VCaP (cell line): ENCODE results near the gene ARAP1.

Source experiments
- H3K27ac ChIP-seq: fragments of 450-650 bp; 2 replicates; pipeline ENCODE4 v1.5.1; 2017
- TF ChIP-seq, protein P1 (sequence below): fragments of 450-650 bp; conservative IDR thresholded peaks from 2 replicates; pipeline ENCODE4 v1.5.1; 2017; ENCODE audit warnings: mild to moderate bottlenecking, moderate library complexity

Gene ARAP1

DNA sequence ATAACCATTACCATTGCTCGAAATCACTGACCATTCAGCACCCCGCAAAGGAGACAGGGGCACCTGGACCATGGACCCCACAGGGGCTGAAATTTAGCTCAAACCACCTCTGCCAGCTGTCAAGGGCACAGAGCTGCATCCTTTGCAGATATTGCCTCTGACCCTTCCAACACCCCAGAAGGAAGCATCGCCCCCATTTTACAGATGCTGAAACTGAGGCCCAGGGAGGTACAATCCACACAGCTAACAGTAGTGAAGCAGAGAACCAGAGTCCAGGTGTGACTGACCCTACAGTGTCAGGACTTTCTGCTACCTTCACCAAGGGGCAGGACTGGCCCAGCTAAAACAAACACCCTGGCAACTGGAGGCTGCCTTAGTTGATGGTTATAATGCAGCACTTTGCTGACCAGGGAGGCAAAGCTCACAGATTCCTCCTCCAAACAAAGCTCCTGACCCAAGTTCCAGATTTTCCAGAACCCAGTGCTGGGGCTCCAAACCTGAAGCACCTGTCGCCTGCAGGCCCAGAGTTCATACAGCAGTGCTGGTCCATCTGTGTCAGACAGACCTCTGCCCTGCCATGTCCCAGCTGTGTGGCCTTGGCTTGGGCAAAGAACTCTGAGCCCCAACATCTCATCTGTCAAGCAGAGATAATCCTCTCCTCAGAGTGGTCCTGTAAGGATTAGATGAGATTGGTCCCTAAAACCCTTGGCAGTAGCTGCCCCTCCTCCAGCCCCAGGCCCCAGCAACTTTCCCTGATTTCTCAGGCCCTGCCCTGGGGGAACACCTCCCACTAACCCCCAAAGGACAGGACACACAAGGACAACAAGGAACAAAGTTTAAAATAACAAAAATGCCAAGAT lies 15.2 kb upstream of the ARAP1 start:
- TF ChIP-seq, protein P1, sequence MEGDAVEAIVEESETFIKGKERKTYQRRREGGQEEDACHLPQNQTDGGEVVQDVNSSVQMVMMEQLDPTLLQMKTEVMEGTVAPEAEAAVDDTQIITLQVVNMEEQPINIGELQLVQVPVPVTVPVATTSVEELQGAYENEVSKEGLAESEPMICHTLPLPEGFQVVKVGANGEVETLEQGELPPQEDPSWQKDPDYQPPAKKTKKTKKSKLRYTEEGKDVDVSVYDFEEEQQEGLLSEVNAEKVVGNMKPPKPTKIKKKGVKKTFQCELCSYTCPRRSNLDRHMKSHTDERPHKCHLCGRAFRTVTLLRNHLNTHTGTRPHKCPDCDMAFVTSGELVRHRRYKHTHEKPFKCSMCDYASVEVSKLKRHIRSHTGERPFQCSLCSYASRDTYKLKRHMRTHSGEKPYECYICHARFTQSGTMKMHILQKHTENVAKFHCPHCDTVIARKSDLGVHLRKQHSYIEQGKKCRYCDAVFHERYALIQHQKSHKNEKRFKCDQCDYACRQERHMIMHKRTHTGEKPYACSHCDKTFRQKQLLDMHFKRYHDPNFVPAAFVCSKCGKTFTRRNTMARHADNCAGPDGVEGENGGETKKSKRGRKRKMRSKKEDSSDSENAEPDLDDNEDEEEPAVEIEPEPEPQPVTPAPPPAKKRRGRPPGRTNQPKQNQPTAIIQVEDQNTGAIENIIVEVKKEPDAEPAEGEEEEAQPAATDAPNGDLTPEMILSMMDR = no peak
- no peak overlapping the region for H3K27ac ChIP-seq

DNA sequence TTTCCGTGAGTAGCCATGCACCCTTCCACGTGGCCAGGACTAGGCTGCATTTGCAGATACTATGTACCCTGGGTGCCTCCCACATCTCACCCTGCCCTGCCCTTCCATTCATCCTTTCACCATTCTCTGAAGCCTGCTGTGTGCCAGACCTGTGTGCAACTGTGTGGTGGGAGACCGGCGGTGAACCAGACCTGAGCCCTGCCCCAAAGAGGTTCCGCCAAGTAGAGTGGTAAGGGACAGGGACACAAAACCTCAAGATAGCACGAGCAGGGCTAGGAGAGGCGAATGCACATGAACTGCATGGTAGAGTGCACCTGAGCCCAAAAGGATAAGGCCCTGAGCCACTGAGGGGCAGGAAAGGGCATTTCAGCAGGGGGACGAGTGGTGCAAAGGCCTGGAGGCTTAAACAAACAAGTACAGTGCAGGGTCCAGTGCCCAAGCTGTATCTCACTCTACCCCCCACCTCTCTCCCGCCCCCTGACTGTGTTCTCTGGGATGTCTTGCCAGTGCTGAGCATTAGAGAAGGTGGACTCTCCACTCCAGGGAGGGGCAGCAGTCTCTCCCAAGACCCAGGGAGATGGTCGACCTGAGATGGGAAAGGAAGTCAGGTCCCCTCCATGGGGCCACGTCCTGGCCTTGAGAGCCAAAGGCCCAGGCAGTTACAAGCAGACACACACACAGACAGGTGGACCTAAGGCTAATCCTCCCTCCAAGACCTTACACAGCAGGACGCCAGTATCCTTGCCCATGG lies 14.1 kb upstream of the ARAP1 start:
- TF ChIP-seq, protein P1 = no peak

DNA sequence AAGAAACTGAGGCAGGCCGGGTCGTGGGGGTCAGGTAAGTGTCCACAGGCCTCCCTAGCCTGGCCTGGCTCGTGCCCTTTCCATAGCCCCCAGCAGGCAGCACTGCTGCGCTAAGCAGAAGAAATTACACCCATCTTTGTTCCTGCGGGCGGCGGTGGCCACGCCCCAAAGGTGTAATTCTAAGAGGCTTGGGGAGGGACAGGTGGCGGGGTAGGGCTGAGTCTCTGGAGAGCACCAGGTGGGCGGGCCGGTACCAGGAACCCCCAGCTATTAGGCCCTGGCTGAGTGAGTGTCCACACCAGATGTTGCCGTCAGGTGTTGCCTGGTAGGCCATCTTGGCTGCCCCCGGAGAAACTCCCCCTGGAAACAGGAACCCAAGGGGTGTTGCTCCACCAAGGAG lies 12.3 kb upstream of the ARAP1 start:
- no peak overlapping the region for H3K27ac ChIP-seq
- TF ChIP-seq, protein P1 = no peak

More for the DNA sequence above, 14.1 kb upstream of the ARAP1 start:
- no peak overlapping the region for H3K27ac ChIP-seq

DNA sequence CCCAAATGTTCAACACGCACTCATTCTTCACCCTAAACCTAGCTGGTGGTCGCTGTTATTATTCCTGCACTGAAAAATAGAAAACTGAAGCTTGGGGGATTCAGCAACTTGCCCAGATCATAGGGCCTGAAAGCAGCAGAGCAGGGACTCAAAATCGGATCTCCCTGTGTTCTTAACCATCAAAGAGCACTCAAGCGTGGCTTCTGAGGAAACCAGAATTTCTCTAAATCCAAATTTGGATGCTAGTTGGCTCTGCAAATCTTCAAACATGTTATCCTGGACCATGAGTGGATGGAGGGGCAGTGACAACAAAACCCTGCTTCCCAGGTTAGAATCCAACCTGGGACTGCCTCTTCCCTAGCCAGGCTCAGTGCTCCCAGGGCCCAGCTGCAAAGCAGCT lies 11.6 kb upstream of the ARAP1 start:
- H3K27ac ChIP-seq = no peak overlapping the region

DNA sequence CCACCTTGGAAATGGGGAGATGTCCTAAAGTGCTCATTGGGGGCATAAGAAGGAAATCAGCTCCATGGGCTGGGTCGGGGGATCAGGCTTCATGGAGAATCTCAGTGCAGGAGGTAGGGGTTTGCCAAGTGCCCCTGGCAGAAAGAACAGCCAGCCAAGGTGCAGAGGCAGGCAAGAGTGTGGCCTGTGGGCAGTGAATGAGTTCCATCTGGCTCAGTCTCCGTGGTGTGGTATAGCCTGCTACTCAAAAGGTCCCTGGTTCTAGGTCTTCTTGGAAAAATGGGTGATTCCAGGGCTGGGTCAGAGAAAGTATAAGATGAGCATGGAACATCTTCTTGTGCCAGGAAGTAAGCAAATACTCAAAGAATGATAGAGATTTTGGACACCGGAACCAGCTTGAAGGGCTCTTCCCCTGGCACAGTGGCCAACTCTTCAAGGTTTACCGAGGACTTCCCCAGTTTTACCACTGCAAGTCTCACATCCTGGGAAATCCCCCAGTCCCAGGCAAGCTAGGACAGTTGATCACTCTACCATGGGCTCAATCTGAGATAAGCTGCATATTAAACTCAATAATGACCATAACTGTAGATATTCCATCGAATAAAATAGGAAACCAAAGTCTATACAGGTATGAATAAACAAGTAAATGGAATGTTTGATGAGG lies 10.6 kb upstream of the ARAP1 start:
- H3K27ac ChIP-seq = no peak overlapping the region
- TF ChIP-seq, protein P1 = no peak

More for the DNA sequence above, 11.6 kb upstream of the ARAP1 start:
- TF ChIP-seq, protein P1 = no peak

DNA sequence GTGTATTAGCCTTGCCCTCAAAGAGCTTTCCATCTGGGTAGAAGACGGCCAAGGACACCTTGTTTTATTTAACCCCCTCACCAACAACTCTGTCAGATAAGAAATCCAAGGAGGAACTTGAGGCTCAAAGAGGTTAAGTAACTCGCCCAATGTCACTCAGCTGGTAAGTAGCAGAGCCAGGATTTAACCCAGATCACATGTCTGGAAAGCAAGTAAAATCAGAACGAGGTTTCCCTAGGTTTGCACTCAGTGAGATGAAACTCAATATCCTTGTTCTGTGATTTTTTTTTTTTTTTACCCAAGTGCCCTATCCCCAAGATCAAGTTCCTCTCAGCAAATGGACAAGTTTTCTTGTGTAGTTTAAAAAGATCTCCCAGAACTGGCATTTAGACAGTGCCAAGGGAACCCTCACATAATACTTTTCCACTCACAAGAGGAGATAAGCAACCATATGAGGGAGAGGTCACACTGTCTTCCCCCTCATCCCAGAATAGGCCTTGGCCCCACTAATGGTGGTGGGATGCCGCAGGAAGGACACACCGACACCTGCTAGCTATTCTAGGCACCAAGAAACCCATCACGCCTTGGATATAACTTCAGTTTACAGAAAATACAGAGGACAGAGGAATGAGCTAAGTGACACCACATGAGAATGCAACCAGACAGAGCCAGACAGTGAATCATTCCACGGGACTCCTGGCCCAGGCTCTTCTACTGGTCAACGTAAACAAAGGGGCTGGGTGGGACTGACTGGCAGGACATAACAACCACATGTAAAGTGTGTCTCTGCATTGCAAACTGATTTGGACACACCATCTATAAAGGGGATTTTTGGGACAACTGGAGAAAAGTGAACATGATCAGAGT lies 8.6 kb upstream of the ARAP1 start:
- TF ChIP-seq, protein P1 = no peak
- no peak overlapping the region for H3K27ac ChIP-seq
